Nephron (organoid): ENCODE results near the gene ARHGEF16.

Source experiments
- H3K27ac Mint-ChIP-seq, 3 experiments: 2 replicates each; pipeline ENCODE4 v1.8.0; 2020; ENCODE audit warnings: mixed read lengths in 3 of 3, mild to moderate bottlenecking in 2 of 3, moderate library complexity in 1 of 3
- H3K27me3 Mint-ChIP-seq: 2 replicates; pipeline ENCODE4 v1.8.0; 2021; ENCODE audit warnings: low read depth, mild to moderate bottlenecking, moderate library complexity, mixed read lengths
- H3K36me3 Mint-ChIP-seq: 2 replicates; pipeline ENCODE4 v1.8.0; 2020; ENCODE audit warnings: low read depth, mixed read lengths
- H3K4me1 Mint-ChIP-seq: 2 replicates; pipeline ENCODE4 v1.8.0; 2020; ENCODE audit warnings: mixed read lengths
- H3K4me3 Mint-ChIP-seq, 3 experiments: 2 replicates each; pipeline ENCODE4 v1.8.0; 2020; ENCODE audit warnings: mild to moderate bottlenecking in 3 of 3, mixed read lengths in 3 of 3, moderate library complexity in 2 of 3
- H3K9me3 Mint-ChIP-seq: 2 replicates; pipeline ENCODE4 v1.8.0; 2020; ENCODE audit warnings: mixed read lengths
- CTCF ChIP-seq, 3 experiments: fragments of 200-600 bp; sonication (generic); IDR thresholded peaks; one replicate each; pipeline ENCODE4 v1.5.0; 2021; ENCODE audit warnings: antibody characterized with exemption in 3 of 3; ENCODE audit not compliant: unreplicated experiment in 3 of 3

The ARHGEF16 gene

GRCh38 chr1:3465091-3465934 is 10.8 kb downstream of the ARHGEF16 start:
- no peak for TF ChIP-seq CTCF (IDR thresholded peaks at IDR 0.05; ENCODE audit: unreplicated experiment in 3 of 3)
- H3K27ac Mint-ChIP-seq, result peak overlapping the region; percentile 21 to 78 (median 23)

GRCh38 chr1:3465935-3466321 is 11.5 kb downstream of the ARHGEF16 start:
- H3K4me3 Mint-ChIP-seq, result peak overlapping the region in 1 of 3 experiments; percentile 56
- peak overlapping the region; percentile 21 to 78 (median 23) for H3K27ac Mint-ChIP-seq
- H3K4me1 Mint-ChIP-seq, result peaks cover 13% of the 10 kb centered on the region
- no peak for TF ChIP-seq CTCF (IDR thresholded peaks at IDR 0.05; ENCODE audit: unreplicated experiment in 3 of 3)
- peaks cover 3% of the 10 kb centered on the region for H3K27me3 Mint-ChIP-seq
- H3K36me3 Mint-ChIP-seq, result no peaks in the 10 kb centered on the region
- no peaks in the 10 kb centered on the region for H3K9me3 Mint-ChIP-seq

More at GRCh38 chr1:3465091-3465934, 10.8 kb downstream of the ARHGEF16 start:
- Mint-ChIP-seq H3K4me1 (peaks cover 12% of the 10 kb centered on the region), H3K36me3 (no peaks in the 10 kb centered on the region), H3K9me3 (no peaks in the 10 kb centered on the region), H3K4me3 (peak overlapping the region in 1 of 3 experiments; percentile 56), H3K27me3 (peaks cover 3% of the 10 kb centered on the region)

GRCh38 chr1:3466366-3467075 is 12.1 kb downstream of the ARHGEF16 start:
- Mint-ChIP-seq H3K9me3 (no peaks in the 10 kb centered on the region), H3K4me3 (peak overlapping the region in 1 of 3 experiments; percentile 47), H3K27me3 (peaks cover 3% of the 10 kb centered on the region)

GRCh38 chr1:3467096-3468036 is 12.9 kb downstream of the ARHGEF16 start:
- H3K9me3 Mint-ChIP-seq, result no peaks in the 10 kb centered on the region
- H3K27ac Mint-ChIP-seq, result no peak overlapping the region
- H3K36me3 Mint-ChIP-seq, result no peaks in the 10 kb centered on the region
- TF ChIP-seq CTCF (IDR thresholded peaks at IDR 0.05; ENCODE audit: unreplicated experiment in 3 of 3), result no peak
- peaks cover 21% of the 10 kb centered on the region for H3K4me1 Mint-ChIP-seq
- no peak overlapping the region for H3K4me3 Mint-ChIP-seq
- H3K27me3 Mint-ChIP-seq, result peaks cover 3% of the 10 kb centered on the region

More at GRCh38 chr1:3466366-3467075, 12.1 kb downstream of the ARHGEF16 start:
- peak overlapping the region in 1 of 3 experiments; percentile 21 for H3K27ac Mint-ChIP-seq
- no peaks in the 10 kb centered on the region for H3K36me3 Mint-ChIP-seq
- no peak for TF ChIP-seq CTCF (IDR thresholded peaks at IDR 0.05; ENCODE audit: unreplicated experiment in 3 of 3)
- H3K4me1 Mint-ChIP-seq, result peaks cover 15% of the 10 kb centered on the region

GRCh38 chr1:3468236-3469103 is 14.0 kb downstream of the ARHGEF16 start:
- H3K27me3 Mint-ChIP-seq, result peaks cover 3% of the 10 kb centered on the region
- no peak overlapping the region for H3K27ac Mint-ChIP-seq
- no peaks in the 10 kb centered on the region for H3K36me3 Mint-ChIP-seq
- peaks cover 26% of the 10 kb centered on the region for H3K4me1 Mint-ChIP-seq
- no peak for TF ChIP-seq CTCF (IDR thresholded peaks at IDR 0.05; ENCODE audit: unreplicated experiment in 3 of 3)
- no peaks in the 10 kb centered on the region for H3K9me3 Mint-ChIP-seq
- no peak overlapping the region for H3K4me3 Mint-ChIP-seq
